ENCODE measurements around the gene SMOC2.

DNA sequence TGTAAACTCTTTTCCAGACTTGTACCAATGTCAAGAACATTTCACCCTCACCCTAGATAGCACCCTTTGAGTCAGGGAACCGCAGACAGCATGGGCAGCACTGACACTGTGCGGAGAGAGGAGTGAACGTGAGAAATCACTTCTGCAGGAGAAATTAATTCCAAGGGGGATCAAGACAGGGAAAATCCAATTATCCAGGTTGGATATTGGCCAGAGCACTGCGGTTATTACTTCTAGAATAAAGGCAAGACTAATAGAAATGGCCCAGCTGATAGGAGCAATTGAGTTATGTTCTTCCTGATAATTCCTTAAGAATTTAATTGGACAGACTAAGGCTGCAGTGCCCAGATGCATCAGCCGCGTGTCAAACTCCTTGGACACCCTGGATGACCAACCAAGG is 179.6 kb downstream of the SMOC2 start:
- TF ChIP-seq, protein P1, sequence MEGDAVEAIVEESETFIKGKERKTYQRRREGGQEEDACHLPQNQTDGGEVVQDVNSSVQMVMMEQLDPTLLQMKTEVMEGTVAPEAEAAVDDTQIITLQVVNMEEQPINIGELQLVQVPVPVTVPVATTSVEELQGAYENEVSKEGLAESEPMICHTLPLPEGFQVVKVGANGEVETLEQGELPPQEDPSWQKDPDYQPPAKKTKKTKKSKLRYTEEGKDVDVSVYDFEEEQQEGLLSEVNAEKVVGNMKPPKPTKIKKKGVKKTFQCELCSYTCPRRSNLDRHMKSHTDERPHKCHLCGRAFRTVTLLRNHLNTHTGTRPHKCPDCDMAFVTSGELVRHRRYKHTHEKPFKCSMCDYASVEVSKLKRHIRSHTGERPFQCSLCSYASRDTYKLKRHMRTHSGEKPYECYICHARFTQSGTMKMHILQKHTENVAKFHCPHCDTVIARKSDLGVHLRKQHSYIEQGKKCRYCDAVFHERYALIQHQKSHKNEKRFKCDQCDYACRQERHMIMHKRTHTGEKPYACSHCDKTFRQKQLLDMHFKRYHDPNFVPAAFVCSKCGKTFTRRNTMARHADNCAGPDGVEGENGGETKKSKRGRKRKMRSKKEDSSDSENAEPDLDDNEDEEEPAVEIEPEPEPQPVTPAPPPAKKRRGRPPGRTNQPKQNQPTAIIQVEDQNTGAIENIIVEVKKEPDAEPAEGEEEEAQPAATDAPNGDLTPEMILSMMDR (IDR thresholded peaks at IDR 0.05) = no peak
- TF ChIP-seq POLR2AphosphoS5 (IDR thresholded peaks at IDR 0.05) (no peak), POLR2A (IDR thresholded peaks at IDR 0.05) (no peak)
